ENCODE measurements around the gene ABHD6. TPM values are rescaled to one million over a fixed set of nuclear protein-coding genes. Genes with fewer than 3 reads are reported as not detected.

The ABHD6 gene
- total and polyA plus RNA-seq, 2 experiments from 2014 or later, result 24.6 to 25.1 TPM

DNA sequence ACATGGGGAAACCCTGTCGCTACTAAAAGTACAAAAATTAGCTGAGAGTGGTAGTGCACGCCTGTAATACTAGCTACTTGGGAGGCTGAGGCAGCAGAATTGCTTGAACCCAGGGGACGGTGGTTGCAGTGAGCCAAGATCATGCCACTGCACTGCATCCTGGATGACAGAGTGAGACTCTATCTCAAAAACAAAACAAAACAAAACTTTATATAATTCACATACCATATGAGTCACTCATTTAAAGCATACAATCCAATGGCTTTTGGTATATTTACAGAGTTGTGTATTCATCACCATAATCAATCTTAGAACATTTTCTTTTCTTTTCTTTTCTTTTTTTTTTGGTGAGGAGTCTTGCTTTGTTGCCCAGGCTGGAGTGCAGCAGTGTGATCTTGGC lies 103.8 kb downstream of the ABHD6 start:
- TF ChIP-seq EZH2phosphoT487 (IDR thresholded peaks at IDR 0.05; ENCODE audit: low read depth, severe bottlenecking, unreplicated experiment) (no peak), CTCF (IDR thresholded peaks at IDR 0.05; ENCODE audit: poor library complexity) (no peak), EZH2 (IDR thresholded peaks at IDR 0.05; ENCODE audit: borderline replicate concordance) (no peak)
- Histone ChIP-seq H3K79me2 (peaks cover 31% of the 10 kb centered on the region), H3K36me3 (replicated peaks; ENCODE audit: insufficient read depth, low read depth) (no peaks in the 10 kb centered on the region), H3K4me1 (ENCODE audit: insufficient read depth) (no peaks in the 10 kb centered on the region), H4K20me1 (ENCODE audit: insufficient read depth, poor library complexity, severe bottlenecking) (no peaks in the 10 kb centered on the region), H3K27me3 (no peaks in the 10 kb centered on the region), H3K9me3 (ENCODE audit: low read depth) (no peaks in the 10 kb centered on the region), H3K4me3 (no peak overlapping the region), H3K27ac (no peak overlapping the region), H2AFZ (no peak overlapping the region), H3K4me2 (no peak overlapping the region), H3K9me2 (replicated peaks; ENCODE audit: insufficient read depth) (no peaks in the 10 kb centered on the region)
- DNase-seq (ENCODE audit: low spot score), result no peak
- 100% methylated on average over 3 of the region's 3 CpGs for WGBS (ENCODE audit: low lambda C conversion rate, missing lambda C conversion rate)

DNA sequence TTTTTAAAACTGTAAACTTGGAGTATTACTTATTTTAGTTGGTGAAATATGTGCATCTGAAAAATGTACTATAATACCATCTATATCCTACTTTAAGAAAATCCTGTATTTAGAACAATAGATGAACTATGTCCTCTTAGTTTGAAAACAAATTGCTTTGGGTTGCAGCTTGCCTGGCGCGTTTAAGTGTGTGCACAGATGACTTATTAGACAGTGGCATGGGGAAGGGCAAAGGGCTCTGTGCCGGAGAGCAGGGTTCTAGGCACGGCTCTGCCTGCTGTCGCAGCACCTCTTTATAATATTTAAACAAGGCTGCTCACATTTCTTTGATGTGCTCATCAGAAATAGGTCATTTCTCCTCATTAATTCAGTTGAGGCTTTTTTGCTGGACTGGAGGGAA lies 105.1 kb downstream of the ABHD6 start:
- WGBS (ENCODE audit: low lambda C conversion rate, missing lambda C conversion rate), result 84% methylated on average over 5 of the region's 5 CpGs
- Histone ChIP-seq H3K4me2 (no peak overlapping the region), H3K79me2 (peaks cover 22% of the 10 kb centered on the region), H3K27me3 (no peaks in the 10 kb centered on the region), H3K27ac (no peak overlapping the region), H3K36me3 (replicated peaks; ENCODE audit: insufficient read depth, low read depth) (no peaks in the 10 kb centered on the region), H3K9me3 (ENCODE audit: low read depth) (no peaks in the 10 kb centered on the region), H4K20me1 (ENCODE audit: insufficient read depth, poor library complexity, severe bottlenecking) (no peaks in the 10 kb centered on the region), H2AFZ (no peak overlapping the region), H3K4me1 (ENCODE audit: insufficient read depth) (no peaks in the 10 kb centered on the region), H3K4me3 (no peak overlapping the region), H3K9me2 (replicated peaks; ENCODE audit: insufficient read depth) (no peaks in the 10 kb centered on the region)
- TF ChIP-seq EZH2 (IDR thresholded peaks at IDR 0.05; ENCODE audit: borderline replicate concordance), result no peak
- TF ChIP-seq CTCF (IDR thresholded peaks at IDR 0.05; ENCODE audit: poor library complexity), result no peak
- TF ChIP-seq EZH2phosphoT487 (IDR thresholded peaks at IDR 0.05; ENCODE audit: low read depth, severe bottlenecking, unreplicated experiment), result no peak
- DNase-seq (ENCODE audit: low spot score), result no peak

Small RNAs within 50 kb of the gene (small RNA-seq; reads per million reads assigned to genes)
- not detected for gene AC098479.1

Other genes starting within 250 kb of the ABHD6 start
- gene FLNB, start 229.4 kb upstream of the ABHD6 start, total RNA-seq, result 136 and 172 TPM in 2 replicates
- gene FLNB, start 229.4 kb upstream of the ABHD6 start, polyA plus RNA-seq, result 69.4 and 74.2 TPM in 2 replicates
- gene DNASE1L3, start 26.8 kb upstream of the ABHD6 start, total RNA-seq, result 0.48 and 0.97 TPM in 2 replicates
- gene DNASE1L3, start 26.8 kb upstream of the ABHD6 start, polyA plus RNA-seq, result 0.99 and 1.8 TPM in 2 replicates
- 18.3 and 18.5 TPM in 2 replicates for gene RPP14, start 68.5 kb downstream of the ABHD6 start, total RNA-seq
- gene RPP14, start 68.5 kb downstream of the ABHD6 start, polyA plus RNA-seq, result 13.8 and 14.0 TPM in 2 replicates
- gene HTD2, start 68.7 kb downstream of the ABHD6 start, total RNA-seq, result 4.5 and 13.0 TPM in 2 replicates
- 18.1 and 19.0 TPM in 2 replicates for gene HTD2, start 68.7 kb downstream of the ABHD6 start, polyA plus RNA-seq
- gene PXK, start 95.1 kb downstream of the ABHD6 start, total RNA-seq, result 29.5 and 31.3 TPM in 2 replicates
- 37.8 and 38.7 TPM in 2 replicates for gene PXK, start 95.1 kb downstream of the ABHD6 start, polyA plus RNA-seq
- gene PDHB, start 196.0 kb downstream of the ABHD6 start, total RNA-seq, result 122 and 150 TPM in 2 replicates
- 119 and 120 TPM in 2 replicates for gene PDHB, start 196.0 kb downstream of the ABHD6 start, polyA plus RNA-seq